ENCODE data around the gene KAT2A.

KAT2A gene

DNA sequence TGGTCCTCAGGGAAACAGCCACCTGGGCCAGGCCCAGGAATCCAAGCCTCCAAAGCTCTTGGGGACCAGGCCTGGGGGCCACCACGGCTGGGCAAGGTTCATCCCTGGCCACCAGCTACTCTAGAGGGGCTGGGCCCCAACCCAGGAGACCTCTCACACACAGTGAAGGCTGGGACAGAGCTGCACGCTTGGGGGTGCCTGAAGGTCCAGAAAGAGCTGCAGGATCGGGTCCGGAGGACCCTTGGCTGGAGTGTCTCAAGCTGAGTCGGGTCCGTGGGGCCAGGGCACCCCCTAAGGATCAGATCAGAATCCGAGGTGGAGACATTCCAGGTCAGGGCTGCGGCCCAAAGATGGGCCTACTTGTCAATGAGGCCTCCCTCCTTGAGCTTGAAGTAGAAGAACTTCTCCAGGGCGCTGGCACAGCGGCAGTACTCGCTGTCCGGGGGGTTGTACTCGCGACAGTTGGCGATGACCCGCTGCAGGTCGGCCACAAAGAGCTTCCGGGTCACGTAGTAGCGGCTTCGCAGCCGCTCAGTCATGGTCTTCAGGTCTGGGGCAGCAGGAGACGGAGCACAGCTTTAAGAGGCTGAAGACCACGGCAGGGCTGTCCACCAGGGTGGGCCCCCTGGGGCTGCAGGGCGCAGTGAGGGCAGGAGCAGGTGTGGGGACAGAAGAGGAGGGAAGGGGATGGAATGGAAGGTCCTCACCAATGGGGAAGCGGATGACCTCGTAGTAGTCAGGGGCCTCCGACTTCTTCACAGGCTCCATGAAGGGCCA, 7.7 kb downstream of the KAT2A start:
- no peak for DNase-seq (ENCODE audit: low read depth)
- TF ChIP-seq, protein P1, sequence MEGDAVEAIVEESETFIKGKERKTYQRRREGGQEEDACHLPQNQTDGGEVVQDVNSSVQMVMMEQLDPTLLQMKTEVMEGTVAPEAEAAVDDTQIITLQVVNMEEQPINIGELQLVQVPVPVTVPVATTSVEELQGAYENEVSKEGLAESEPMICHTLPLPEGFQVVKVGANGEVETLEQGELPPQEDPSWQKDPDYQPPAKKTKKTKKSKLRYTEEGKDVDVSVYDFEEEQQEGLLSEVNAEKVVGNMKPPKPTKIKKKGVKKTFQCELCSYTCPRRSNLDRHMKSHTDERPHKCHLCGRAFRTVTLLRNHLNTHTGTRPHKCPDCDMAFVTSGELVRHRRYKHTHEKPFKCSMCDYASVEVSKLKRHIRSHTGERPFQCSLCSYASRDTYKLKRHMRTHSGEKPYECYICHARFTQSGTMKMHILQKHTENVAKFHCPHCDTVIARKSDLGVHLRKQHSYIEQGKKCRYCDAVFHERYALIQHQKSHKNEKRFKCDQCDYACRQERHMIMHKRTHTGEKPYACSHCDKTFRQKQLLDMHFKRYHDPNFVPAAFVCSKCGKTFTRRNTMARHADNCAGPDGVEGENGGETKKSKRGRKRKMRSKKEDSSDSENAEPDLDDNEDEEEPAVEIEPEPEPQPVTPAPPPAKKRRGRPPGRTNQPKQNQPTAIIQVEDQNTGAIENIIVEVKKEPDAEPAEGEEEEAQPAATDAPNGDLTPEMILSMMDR (conservative IDR thresholded peaks at IDR 0.05; ENCODE audit: low read depth, low read length) = no peak
- no peak overlapping the region for H3K4me3 ChIP-seq (ENCODE audit: low read depth, low read length)

GRCh38 chr17:42112552-42113176, 8.5 kb downstream of the KAT2A start, which contains the start of gene DHX58:
TSS of gene DHX58 (minus strand) at chr17:42112714. CDS start at chr17:42111892, 822 bp downstream.
- TF ChIP-seq, protein P1 (conservative IDR thresholded peaks at IDR 0.05; ENCODE audit: low read depth, low read length) = no peak
- peak; percentile 95 for DNase-seq (ENCODE audit: low read depth)
- peak within 1 kb of the TSS; percentile 55 for H3K4me3 ChIP-seq (ENCODE audit: low read depth, low read length)

DNA sequence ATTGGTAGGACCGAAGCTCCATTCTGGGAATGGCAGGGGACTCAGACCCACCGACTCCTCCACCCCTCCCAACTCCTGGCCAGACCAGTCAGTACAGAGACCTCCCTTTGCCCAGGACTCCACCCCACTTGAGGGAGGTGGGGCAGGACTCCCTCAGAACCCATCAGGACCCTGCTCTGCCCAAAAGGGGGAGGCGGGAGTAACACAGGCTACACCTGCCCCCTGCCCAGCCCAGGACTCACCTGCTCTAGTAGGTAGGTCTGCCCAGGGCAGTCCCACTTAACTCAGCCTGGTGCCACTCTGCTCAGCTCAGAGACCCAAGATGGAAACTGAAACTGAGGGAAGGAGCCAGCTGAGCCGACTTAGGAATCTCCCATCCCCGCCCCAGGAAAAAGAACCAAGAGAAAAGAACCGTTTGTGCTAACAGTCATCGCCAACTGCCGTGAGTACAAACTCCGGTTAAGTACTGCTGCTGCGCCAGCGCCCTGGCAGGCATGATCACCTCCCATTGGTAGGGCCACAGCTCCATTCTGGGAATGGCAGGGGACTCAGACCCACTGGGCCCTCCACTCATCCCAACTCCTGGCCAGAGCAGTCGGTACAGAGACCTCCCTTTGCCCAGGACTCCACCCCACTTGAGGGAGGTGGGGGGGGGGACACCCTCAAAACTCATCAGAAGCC, 9.2 kb downstream of the KAT2A start:
- TF ChIP-seq, protein P1 (conservative IDR thresholded peaks at IDR 0.05; ENCODE audit: low read depth, low read length) = no peak
- peak; percentile 56 for DNase-seq (ENCODE audit: low read depth)
- peak overlapping the region; percentile 55 for H3K4me3 ChIP-seq (ENCODE audit: low read depth, low read length)

GRCh38 chr17:42111265-42111636, 9.9 kb downstream of the KAT2A start:
- TF ChIP-seq, protein P1 (conservative IDR thresholded peaks at IDR 0.05; ENCODE audit: low read depth, low read length) = no peak
- no peak for DNase-seq (ENCODE audit: low read depth)
- no peak overlapping the region for H3K4me3 ChIP-seq (ENCODE audit: low read depth, low read length)

DNA sequence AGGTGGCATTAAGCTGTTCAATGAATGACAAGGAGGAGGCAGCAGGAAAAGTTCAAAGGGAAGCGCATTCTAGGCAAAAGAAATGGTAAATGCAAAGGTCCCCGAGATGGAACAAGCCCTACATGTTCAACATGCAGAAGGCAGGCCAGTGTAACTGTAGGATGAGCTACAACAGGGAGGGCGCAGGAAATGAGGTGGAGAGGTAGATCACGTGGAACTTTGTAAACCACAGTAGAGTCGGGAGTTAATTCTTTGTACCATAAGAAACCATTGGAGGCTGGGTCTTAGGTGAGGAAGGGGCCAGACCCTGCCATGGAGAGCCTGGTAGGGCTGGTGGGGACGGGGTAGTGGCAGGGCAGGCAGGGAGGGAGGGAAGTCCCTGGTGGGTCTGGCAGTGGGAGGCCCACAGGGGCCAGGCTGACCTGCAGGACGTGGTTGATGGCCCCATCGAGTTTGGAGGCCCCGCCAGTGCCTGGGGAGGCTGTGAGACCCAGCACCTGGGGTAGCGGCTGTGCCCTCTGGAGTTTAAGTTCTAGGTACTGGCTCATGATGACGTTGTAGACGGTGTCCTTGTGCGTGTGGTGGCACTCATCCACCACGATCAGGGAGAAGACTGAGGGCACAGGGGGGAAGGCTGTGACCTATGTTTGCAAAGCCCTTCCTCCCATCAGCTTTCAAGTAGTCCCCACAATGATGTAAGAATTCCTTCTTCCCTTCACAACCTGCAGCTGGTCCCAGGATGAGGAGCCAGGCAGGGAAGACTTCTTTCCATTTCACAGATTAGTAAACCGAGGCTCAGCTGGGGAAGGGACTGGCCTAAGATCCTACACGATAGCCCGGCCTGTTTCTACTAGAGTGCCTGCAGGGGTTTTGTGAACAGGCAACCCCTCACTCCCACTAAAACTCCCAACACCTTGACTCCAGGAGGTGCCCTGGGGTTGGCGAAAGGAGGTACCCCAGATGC, 10.6 kb downstream of the KAT2A start:
- DNase-seq (ENCODE audit: low read depth) = no peak
- TF ChIP-seq, protein P1 (conservative IDR thresholded peaks at IDR 0.05; ENCODE audit: low read depth, low read length) = no peak
- no peak overlapping the region for H3K4me3 ChIP-seq (ENCODE audit: low read depth, low read length)

- TF ChIP-seq, protein P1 (conservative IDR thresholded peaks at IDR 0.05; ENCODE audit: low read depth, low read length) = no peak
- H3K4me3 ChIP-seq (ENCODE audit: low read depth, low read length) = no peak overlapping the region
- DNase-seq (ENCODE audit: low read depth) = no peak
These were observed 12.1 kb downstream of the KAT2A start for GRCh38 chr17:42109086-42109485.

Measured in choroid plexus epithelial cell (primary cell).